Activated CD4-positive, CD25-positive, alpha-beta regulatory T cell treated with anti-CD3 and anti-CD28 coated beads, Interleukin-2, amount 50 U/mL, for 72 hours (primary cell): ENCODE measurements around the gene PLAAT4.
"Not testable (repeated sequence)": the region's sequence is repeated elsewhere in the genome, so short reads cannot be mapped to it uniquely, and the experiment has no call there.

ENCODE experiments used
- DNase-seq: peaks from one replicate; pipeline ENCODE4 v3.0.0; 2021

The PLAAT4 gene

GRCh38 chr11:63573881-63574855 lies 37.6 kb downstream of the PLAAT4 start:
- DNase-seq: no peak

DNA sequence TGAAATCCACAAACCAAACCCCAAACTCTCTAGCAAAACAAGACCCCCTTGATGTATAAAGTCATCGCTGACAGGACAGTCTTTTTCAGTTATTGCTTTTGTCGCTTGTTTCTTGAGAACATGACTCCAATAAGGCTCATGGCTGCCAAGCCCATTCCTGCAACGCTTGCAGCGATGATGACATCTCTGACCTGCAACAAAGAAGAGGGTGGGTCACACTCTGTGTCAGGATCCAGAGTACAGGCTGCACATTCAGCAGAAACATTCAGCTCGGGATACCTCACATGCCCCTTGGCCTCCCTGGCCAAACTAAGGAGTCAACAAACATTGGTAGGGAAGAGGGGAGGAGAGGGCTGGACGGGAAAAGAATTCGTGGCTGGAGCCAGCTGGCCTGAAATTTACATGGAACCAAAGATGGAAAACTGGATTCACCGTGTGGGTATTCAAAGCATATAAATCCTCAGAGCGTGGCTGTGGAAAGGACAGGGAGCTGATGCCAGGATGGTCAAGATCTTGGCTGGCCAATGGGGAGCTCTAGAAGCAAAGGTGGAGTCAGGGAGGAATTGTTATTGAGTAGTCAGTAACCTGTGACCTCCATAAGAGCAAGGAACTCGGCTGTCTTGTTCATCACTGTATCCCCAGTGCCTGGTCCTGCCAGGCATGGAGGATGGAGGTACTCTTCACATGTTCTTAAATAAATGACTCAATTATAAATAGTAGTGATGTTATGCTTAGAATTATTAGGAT lies 38.4 kb downstream of the PLAAT4 start:
- DNase-seq: no peak

DNA sequence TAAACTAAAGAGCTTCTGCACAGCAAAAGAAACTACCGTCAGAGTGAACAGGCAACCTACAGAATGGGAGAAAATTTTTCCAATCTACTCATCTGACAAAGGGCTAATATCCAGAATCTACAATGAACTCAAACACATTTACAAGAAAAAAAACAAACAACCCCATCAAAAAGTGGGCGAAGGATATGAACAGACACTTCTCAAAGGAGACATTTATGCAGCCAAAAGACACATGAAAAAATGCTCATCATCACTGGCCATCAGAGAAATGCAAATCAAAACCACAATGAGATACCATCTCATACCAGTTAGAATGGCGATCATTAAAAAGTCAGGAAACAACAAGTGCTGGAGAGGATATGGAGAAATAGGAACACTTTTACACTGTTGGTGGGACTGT lies 42.3 kb downstream of the PLAAT4 start:
- DNase-seq: not testable (repeated sequence)

GRCh38 chr11:63581224-63581623 lies 44.6 kb downstream of the PLAAT4 start:
- DNase-seq: not testable (repeated sequence)

GRCh38 chr11:63583357-63583677 lies 46.7 kb downstream of the PLAAT4 start:
- DNase-seq: no peak

DNA sequence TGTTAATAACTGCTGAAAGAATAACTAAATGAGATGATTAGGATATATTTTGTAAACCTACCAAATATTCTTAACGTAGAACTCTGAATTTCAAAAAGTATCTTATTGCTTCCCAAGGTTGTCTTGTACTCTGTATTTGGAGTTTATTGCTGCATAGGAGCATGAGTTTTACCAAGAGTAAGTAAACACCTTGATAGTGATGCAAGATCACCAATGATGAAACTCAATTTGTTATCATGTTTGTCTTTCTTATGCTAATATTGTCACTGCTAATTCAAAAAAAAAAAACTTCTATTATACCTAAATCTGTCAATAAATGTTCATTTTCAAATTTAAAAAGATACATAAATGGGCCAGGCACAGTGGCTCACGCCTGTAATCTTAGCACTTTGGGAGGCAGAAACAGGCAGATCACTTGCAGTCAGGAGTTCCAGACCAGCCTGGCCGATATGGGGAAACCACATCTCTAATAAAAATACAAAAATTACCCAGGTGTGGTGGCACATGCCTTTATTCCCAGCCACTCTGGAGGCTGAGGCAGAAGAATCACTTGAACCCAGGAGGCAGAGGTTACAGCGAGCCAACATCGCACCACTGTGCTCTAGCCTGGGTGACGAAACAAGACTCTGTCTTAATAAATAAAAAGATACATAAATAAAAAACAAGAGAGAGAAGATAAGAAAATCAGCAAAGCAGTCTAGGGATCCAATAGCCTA lies 50.0 kb downstream of the PLAAT4 start:
- no peak for DNase-seq

DNA sequence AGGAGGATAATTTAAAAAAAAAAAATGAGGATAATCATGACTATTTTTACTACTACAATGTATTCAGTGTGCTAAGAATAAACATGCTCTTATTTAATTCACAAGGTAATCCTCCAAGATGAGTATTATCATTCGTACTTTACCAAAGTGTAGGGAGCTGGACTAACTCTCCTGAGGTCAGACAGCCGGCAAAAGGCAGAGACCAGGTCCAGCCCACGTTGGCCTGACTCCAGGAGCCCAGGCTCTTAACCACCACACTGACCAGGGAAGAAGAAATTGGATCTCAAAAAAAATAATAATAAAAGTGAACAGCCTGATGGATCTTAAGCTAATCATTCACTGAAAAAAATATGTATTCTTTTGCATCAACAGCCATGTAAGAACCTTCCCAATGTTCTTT lies 52.4 kb downstream of the PLAAT4 start:
- no peak for DNase-seq

DNA sequence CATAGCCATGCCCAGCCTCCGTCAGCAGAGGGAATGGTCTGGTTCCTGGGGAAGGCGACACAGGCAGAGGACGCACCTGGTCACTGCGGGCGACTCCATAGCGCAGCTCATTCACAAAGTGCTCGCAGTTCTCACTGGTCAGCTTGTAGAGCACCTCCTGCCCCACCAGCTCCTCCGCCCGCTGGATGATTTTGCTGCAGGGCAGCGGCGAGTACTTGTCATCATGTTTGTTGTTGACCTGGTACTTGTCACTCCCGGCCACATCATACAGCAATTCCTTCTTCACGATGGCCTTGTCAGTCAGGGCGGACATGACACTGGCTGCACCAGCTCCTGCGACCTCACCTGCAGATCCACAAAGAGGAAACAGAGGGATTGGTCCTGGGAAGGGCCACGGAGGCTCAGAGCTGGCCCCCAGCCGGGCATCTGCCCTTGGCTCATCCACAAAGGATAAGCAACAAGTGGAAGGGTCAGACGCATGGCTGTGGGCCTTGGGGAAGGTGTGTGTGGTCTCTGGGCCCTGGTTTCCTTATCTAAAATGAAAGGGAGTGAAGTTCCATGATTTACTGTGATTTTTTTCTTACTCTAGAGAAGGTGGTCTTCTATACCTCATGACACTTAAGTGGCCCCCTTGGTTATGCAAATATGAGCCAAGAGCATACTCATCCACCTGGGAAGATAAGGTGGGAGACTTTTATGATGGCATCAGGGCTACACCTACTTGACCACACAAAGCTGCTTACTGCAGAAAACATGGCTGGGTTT lies 53.6 kb downstream of the PLAAT4 start:
- no peak for DNase-seq

DNA sequence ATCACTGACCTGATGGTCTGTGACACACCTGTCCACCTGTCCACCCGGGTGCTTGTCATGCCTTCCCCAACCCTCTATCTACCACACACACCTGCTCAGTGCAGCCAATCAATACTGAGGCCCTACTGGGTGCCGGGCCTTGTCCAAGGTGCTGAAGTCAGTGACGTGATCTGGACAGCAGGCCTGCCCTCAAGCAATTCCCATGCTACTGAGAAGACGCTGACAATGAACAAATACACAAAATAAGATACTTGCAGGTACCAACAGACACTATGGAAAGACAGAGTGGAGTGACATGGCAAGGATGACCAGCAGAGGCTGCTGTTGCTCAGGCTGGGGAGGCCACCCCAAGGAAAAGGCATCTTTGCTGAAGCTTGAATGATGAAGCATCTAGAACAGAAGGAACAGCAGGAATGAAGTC lies 56.4 kb downstream of the PLAAT4 start:
- DNase-seq: no peak

GRCh38 chr11:63595296-63595695 lies 58.7 kb downstream of the PLAAT4 start:
- DNase-seq: no peak
